Fibroblast of the aortic adventitia (primary cell): ENCODE results near the gene SKIC8. TPM values are rescaled to one million over a fixed set of nuclear protein-coding genes. Genes with fewer than 3 reads are reported as not detected.

Source experiments
- DNase-seq: peaks from one replicate; pipeline ENCODE4 v3.0.0-alpha.2; 2010; ENCODE audit warnings: low read depth
- H3K4me3 ChIP-seq: 2 replicates; pipeline ENCODE4 v1.5.1; 2011; ENCODE audit warnings: low read depth, mild to moderate bottlenecking, control low read depth, low read length, moderate library complexity
- CTCF ChIP-seq: IDR thresholded peaks from 2 replicates; pipeline ENCODE4 v1.5.1; 2011; ENCODE audit warnings: mild to moderate bottlenecking, low read length, control low read depth, inconsistent platforms; ENCODE audit not compliant: insufficient read depth
- total RNA-seq: library from RNA; depleted of rRNA; stranded (reverse); fragments of >200 nt; gene quantifications from 2 replicates; pipeline ENCODE4 v1.2.3, GENCODE V29; 2012; ENCODE audit warnings: low replicate concordance

Gene SKIC8
- total RNA-seq, 1 donor = 62.1 TPM

- DNase-seq = no peak
- TF ChIP-seq CTCF = no peak
- H3K4me3 ChIP-seq = no peak overlapping the region
Measured at GRCh38 chr15:78321786-78322185, 22.4 kb upstream of the SKIC8 start.

GRCh38 chr15:78321041-78321570, 21.7 kb upstream of the SKIC8 start:
- no peak overlapping the region for H3K4me3 ChIP-seq
- DNase-seq = no peak
- TF ChIP-seq CTCF = no peak

- no peak overlapping the region for H3K4me3 ChIP-seq
- no peak for TF ChIP-seq CTCF
- DNase-seq = no peak
Measured at GRCh38 chr15:78320183-78320582, 20.8 kb upstream of the SKIC8 start.

- no peak for TF ChIP-seq CTCF
Measured at GRCh38 chr15:78319588-78319987, 20.2 kb upstream of the SKIC8 start.

GRCh38 chr15:78317145-78317836, 17.9 kb upstream of the SKIC8 start:
- no peak for TF ChIP-seq CTCF
- DNase-seq = no peak

More at GRCh38 chr15:78319588-78319987, 20.2 kb upstream of the SKIC8 start:
- H3K4me3 ChIP-seq = no peak overlapping the region
- no peak for DNase-seq

GRCh38 chr15:78316283-78317083, 17.1 kb upstream of the SKIC8 start:
- no peak for DNase-seq

More at GRCh38 chr15:78317145-78317836, 17.9 kb upstream of the SKIC8 start:
- no peak overlapping the region for H3K4me3 ChIP-seq

More at GRCh38 chr15:78316283-78317083, 17.1 kb upstream of the SKIC8 start:
- TF ChIP-seq CTCF = no peak
- no peak overlapping the region for H3K4me3 ChIP-seq
